Measurements from ENCODE around the gene IRAK1. TPM values are rescaled to one million over a fixed set of nuclear protein-coding genes. Genes with fewer than 3 reads are reported as not detected.

The IRAK1 gene
- total RNA-seq, 1 donor, result 99.5 TPM

- TF ChIP-seq, protein P1, sequence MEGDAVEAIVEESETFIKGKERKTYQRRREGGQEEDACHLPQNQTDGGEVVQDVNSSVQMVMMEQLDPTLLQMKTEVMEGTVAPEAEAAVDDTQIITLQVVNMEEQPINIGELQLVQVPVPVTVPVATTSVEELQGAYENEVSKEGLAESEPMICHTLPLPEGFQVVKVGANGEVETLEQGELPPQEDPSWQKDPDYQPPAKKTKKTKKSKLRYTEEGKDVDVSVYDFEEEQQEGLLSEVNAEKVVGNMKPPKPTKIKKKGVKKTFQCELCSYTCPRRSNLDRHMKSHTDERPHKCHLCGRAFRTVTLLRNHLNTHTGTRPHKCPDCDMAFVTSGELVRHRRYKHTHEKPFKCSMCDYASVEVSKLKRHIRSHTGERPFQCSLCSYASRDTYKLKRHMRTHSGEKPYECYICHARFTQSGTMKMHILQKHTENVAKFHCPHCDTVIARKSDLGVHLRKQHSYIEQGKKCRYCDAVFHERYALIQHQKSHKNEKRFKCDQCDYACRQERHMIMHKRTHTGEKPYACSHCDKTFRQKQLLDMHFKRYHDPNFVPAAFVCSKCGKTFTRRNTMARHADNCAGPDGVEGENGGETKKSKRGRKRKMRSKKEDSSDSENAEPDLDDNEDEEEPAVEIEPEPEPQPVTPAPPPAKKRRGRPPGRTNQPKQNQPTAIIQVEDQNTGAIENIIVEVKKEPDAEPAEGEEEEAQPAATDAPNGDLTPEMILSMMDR (IDR thresholded peaks at IDR 0.05; ENCODE audit: extremely low read depth, low read depth, low read length), result no peak
- Histone ChIP-seq H4K20me1 (ENCODE audit: insufficient read depth, low read length) (peaks cover 10% of the 10 kb centered on the region), H3K4me2 (ENCODE audit: insufficient read depth, low read length) (peak overlapping the region; percentile 85), H3K27me3 (ENCODE audit: insufficient read depth, low read length) (no peaks in the 10 kb centered on the region), H3K27ac (ENCODE audit: low read depth, low read length) (no peak overlapping the region), H3K4me1 (ENCODE audit: insufficient read depth, low read length) (peaks cover 15% of the 10 kb centered on the region), H3K79me2 (ENCODE audit: insufficient read depth, low read length) (peaks cover 32% of the 10 kb centered on the region), H3K36me3 (ENCODE audit: insufficient read depth, low read length) (no peaks in the 10 kb centered on the region), H2AFZ (ENCODE audit: low read length) (no peak overlapping the region), H3K4me3 (ENCODE audit: insufficient read depth, low read length) (peak overlapping the region; percentile 99), H3K9me3 (ENCODE audit: low read depth, low read length) (no peaks in the 10 kb centered on the region)
- DNase-seq (ENCODE audit: insufficient read length, low spot score, missing footprints), result peak; percentile 76
These were observed 45.5 kb downstream of the IRAK1 start for GRCh38 chrX:153974003-153974725.

- Histone ChIP-seq H3K79me2 (ENCODE audit: insufficient read depth, low read length) (peaks cover 40% of the 10 kb centered on the region), H3K9me3 (ENCODE audit: low read depth, low read length) (no peaks in the 10 kb centered on the region), H3K4me2 (ENCODE audit: insufficient read depth, low read length) (peak overlapping the region; percentile 85), H2AFZ (ENCODE audit: low read length) (peak overlapping the region; percentile 81), H3K27me3 (ENCODE audit: insufficient read depth, low read length) (no peaks in the 10 kb centered on the region), H4K20me1 (ENCODE audit: insufficient read depth, low read length) (peaks cover 18% of the 10 kb centered on the region), H3K4me3 (ENCODE audit: insufficient read depth, low read length) (peak overlapping the region; percentile 99), H3K4me1 (ENCODE audit: insufficient read depth, low read length) (peaks cover 23% of the 10 kb centered on the region), H3K27ac (ENCODE audit: low read depth, low read length) (peak overlapping the region; percentile 99), H3K36me3 (ENCODE audit: insufficient read depth, low read length) (peaks cover 2% of the 10 kb centered on the region)
- peak; percentile 72 for DNase-seq (ENCODE audit: insufficient read length, low spot score, missing footprints)
- TF ChIP-seq, protein P1 (IDR thresholded peaks at IDR 0.05; ENCODE audit: extremely low read depth, low read depth, low read length), result no peak
These were observed 46.3 kb downstream of the IRAK1 start for GRCh38 chrX:153973127-153974002.

DNA sequence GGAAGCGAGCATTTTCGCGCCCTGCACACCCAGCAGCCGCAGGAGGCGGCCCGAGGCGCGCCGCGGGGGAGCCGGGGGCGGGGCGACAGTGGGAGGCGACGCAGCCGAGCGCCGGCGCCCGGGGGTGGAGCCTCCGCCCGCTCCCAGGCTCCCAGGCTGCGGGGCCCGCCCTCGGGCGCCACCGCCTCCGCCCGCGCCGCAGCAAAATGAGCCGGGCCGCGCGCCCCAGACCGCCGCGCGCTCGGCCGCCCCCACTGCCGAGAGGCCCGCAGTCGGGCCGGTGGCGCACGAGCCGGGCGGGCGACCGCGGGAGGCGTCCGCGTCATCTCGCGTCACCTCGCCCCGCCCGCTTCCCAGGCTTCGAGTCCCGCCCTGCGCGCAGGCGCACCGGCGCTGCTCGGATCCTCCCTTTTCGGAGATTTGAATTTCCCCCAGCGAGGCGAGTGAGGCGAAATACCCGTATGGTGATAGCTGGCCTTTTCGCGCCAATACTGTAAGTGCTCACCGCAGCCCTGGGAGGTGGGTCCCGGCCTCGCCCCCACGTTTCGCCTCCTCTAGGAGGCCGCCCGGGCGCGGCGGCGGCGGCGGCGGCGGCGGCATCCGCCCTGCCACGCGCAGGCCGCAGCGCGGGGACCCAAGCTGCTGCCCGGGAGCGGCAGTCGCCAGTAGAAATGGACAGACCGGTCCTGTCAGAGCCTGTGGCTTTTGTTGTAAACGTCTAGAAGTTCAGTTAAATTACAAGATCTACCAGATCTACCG, 47.2 kb downstream of the IRAK1 start, which contains the start of gene TMEM187:
Gene TMEM187, plus strand, starts transcription at position 387 of the 759 bp plus-strand sequence. CDS start 9,309 bp downstream, outside the sequence.
- Histone ChIP-seq H3K27me3 (ENCODE audit: insufficient read depth, low read length) (no peaks in the 10 kb centered on the region), H3K4me2 (ENCODE audit: insufficient read depth, low read length) (peak within 1 kb of the TSS; percentile 94), H3K36me3 (ENCODE audit: insufficient read depth, low read length) (peaks cover 3% of the 10 kb centered on the region), H3K4me1 (ENCODE audit: insufficient read depth, low read length) (peaks cover 31% of the 10 kb centered on the region), H3K27ac (ENCODE audit: low read depth, low read length) (peak within 1 kb of the TSS; percentile 99), H3K79me2 (ENCODE audit: insufficient read depth, low read length) (peaks cover 48% of the 10 kb centered on the region), H2AFZ (ENCODE audit: low read length) (peak within 1 kb of the TSS; percentile 98), H4K20me1 (ENCODE audit: insufficient read depth, low read length) (peaks cover 26% of the 10 kb centered on the region), H3K9me3 (ENCODE audit: low read depth, low read length) (no peaks in the 10 kb centered on the region), H3K4me3 (ENCODE audit: insufficient read depth, low read length) (peak within 1 kb of the TSS; percentile 99)
- DNase-seq (ENCODE audit: insufficient read length, low spot score, missing footprints), result peak; percentile 100
- TF ChIP-seq, protein P1 (IDR thresholded peaks at IDR 0.05; ENCODE audit: extremely low read depth, low read depth, low read length), result no peak
